ENCODE measurements around the gene PPP1R3F.

PPP1R3F gene

DNA sequence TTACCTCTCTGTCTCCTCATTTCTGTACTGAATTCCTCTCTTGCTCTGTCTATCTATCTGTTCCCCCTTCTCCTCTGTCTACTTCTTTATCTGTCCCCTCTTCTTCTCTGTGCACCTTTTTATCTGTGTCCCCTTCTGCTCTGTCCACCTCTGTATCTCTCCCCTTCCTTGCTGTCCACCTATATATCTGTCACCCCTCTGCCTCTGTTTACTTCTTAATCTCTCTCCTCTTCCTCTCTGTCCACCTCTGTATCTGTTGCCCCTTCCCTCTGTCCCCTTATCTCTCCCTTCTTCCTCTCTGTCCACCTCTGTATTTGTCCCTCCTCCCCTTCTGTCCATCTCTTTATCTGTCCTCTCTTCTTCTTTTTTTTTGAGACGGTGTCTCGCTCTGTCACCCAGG lies 25.4 kb upstream of the PPP1R3F start:
- Histone ChIP-seq H3K9me3 (ENCODE audit: insufficient read depth, low read length) (no peaks in the 10 kb centered on the region), H3K9ac (ENCODE audit: low read length) (no peak overlapping the region), H3K36me3 (replicated peaks; ENCODE audit: low read depth, low read length) (no peaks in the 10 kb centered on the region), H3K79me2 (ENCODE audit: low read length) (no peaks in the 10 kb centered on the region), H3K27me3 (ENCODE audit: low read depth, low read length) (no peaks in the 10 kb centered on the region), H2AFZ (ENCODE audit: low read depth, low read length) (no peak overlapping the region), H4K20me1 (ENCODE audit: insufficient read depth, low read length) (no peaks in the 10 kb centered on the region), H3K4me3 (ENCODE audit: low read length) (no peak overlapping the region), H3K4me1 (ENCODE audit: low read length) (no peaks in the 10 kb centered on the region), H3K4me2 (ENCODE audit: low read length) (no peak overlapping the region), H3K27ac (ENCODE audit: low read length) (no peak overlapping the region)
- TF ChIP-seq CTCF (IDR thresholded peaks at IDR 0.05; ENCODE audit: low read depth, low read length) = no peak
- TF ChIP-seq EZH2phosphoT487 (IDR thresholded peaks at IDR 0.05; ENCODE audit: low read depth) = no peak

DNA sequence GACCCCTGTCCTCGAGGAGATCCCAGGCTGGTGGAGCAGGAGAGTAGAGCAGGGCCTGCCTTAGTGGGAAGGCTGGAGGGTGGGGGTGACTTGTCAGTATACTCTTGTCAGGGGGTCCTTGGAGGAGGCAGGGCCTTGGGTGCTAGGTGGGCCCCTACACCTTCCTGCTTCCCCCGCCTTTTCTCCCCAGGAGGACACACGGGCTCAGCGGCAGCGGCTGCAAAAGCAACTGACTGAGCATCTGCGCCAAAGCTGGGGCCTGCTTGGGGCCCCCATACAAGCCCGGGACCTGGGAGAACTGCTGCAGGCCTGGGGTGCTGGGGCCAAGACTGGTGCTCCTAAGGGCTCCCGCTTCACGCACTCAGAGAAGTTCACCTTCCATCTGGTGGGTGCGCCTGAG lies 23.1 kb upstream of the PPP1R3F start:
- no peak overlapping the region for H3K9ac ChIP-seq (ENCODE audit: low read length)
- no peaks in the 10 kb centered on the region for H3K79me2 ChIP-seq (ENCODE audit: low read length)
- no peaks in the 10 kb centered on the region for H3K9me3 ChIP-seq (ENCODE audit: insufficient read depth, low read length)
- no peak overlapping the region for H3K27ac ChIP-seq (ENCODE audit: low read length)
- H4K20me1 ChIP-seq (ENCODE audit: insufficient read depth, low read length) = no peaks in the 10 kb centered on the region
- H3K4me3 ChIP-seq (ENCODE audit: low read length) = no peak overlapping the region
- H2AFZ ChIP-seq (ENCODE audit: low read depth, low read length) = no peak overlapping the region
- TF ChIP-seq EZH2phosphoT487 (IDR thresholded peaks at IDR 0.05; ENCODE audit: low read depth) (no peak), CTCF (IDR thresholded peaks at IDR 0.05; ENCODE audit: low read depth, low read length) (no peak)
- H3K4me2 ChIP-seq (ENCODE audit: low read length) = no peak overlapping the region
- H3K27me3 ChIP-seq (ENCODE audit: low read depth, low read length) = no peaks in the 10 kb centered on the region
- H3K4me1 ChIP-seq (ENCODE audit: low read length) = no peaks in the 10 kb centered on the region
- no peaks in the 10 kb centered on the region for H3K36me3 ChIP-seq (replicated peaks; ENCODE audit: low read depth, low read length)

DNA sequence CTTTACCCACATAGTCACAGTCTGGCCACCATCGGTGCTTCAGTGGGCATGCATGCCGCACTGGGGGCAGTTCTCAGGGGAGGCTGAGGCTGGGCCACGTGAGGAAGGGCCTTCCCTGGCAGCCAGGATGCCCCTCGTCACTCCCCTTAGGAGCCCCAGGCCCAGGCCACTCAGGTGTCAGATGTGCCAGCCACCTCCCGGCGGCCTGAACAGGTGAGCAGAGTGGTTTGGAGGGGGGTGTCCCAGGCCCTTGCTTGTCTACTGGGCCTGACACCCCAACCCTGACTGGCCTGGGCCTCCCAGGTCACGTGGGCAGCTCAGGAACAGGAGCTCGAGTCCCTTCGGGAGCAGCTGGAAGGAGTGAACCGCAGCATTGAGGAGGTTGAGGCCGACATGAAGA lies 22.2 kb upstream of the PPP1R3F start:
- no peak overlapping the region for H3K4me2 ChIP-seq (ENCODE audit: low read length)
- no peak overlapping the region for H3K4me3 ChIP-seq (ENCODE audit: low read length)
- no peaks in the 10 kb centered on the region for H3K4me1 ChIP-seq (ENCODE audit: low read length)
- no peak for TF ChIP-seq EZH2phosphoT487 (IDR thresholded peaks at IDR 0.05; ENCODE audit: low read depth)
- no peak for TF ChIP-seq CTCF (IDR thresholded peaks at IDR 0.05; ENCODE audit: low read depth, low read length)
- no peak overlapping the region for H3K27ac ChIP-seq (ENCODE audit: low read length)
- H3K9me3 ChIP-seq (ENCODE audit: insufficient read depth, low read length) = no peaks in the 10 kb centered on the region
- no peaks in the 10 kb centered on the region for H4K20me1 ChIP-seq (ENCODE audit: insufficient read depth, low read length)
- H3K36me3 ChIP-seq (replicated peaks; ENCODE audit: low read depth, low read length) = no peaks in the 10 kb centered on the region
- no peaks in the 10 kb centered on the region for H3K27me3 ChIP-seq (ENCODE audit: low read depth, low read length)
- no peak overlapping the region for H2AFZ ChIP-seq (ENCODE audit: low read depth, low read length)
- H3K9ac ChIP-seq (ENCODE audit: low read length) = no peak overlapping the region
- H3K79me2 ChIP-seq (ENCODE audit: low read length) = no peaks in the 10 kb centered on the region

- H2AFZ ChIP-seq (ENCODE audit: low read depth, low read length) = no peak overlapping the region
- H3K36me3 ChIP-seq (replicated peaks; ENCODE audit: low read depth, low read length) = no peaks in the 10 kb centered on the region
- H3K27ac ChIP-seq (ENCODE audit: low read length) = no peak overlapping the region
- H3K9me3 ChIP-seq (ENCODE audit: insufficient read depth, low read length) = no peaks in the 10 kb centered on the region
- H3K4me3 ChIP-seq (ENCODE audit: low read length) = no peak overlapping the region
- H3K79me2 ChIP-seq (ENCODE audit: low read length) = no peaks in the 10 kb centered on the region
- no peaks in the 10 kb centered on the region for H4K20me1 ChIP-seq (ENCODE audit: insufficient read depth, low read length)
- H3K4me2 ChIP-seq (ENCODE audit: low read length) = no peak overlapping the region
- H3K27me3 ChIP-seq (ENCODE audit: low read depth, low read length) = no peaks in the 10 kb centered on the region
- H3K4me1 ChIP-seq (ENCODE audit: low read length) = no peaks in the 10 kb centered on the region
- no peak for TF ChIP-seq EZH2phosphoT487 (IDR thresholded peaks at IDR 0.05; ENCODE audit: low read depth)
- TF ChIP-seq CTCF (IDR thresholded peaks at IDR 0.05; ENCODE audit: low read depth, low read length) = no peak
- H3K9ac ChIP-seq (ENCODE audit: low read length) = no peak overlapping the region
Measured at GRCh38 chrX:49247916-49248811, 21.4 kb upstream of the PPP1R3F start.
